A549 (cell line): Measurements from ENCODE around the gene NEK8.

Experiments used
- MAZ ChIP-seq: fragments of 150-350 bp; IDR thresholded peaks from 2 replicates; pipeline ENCODE4 v1.6.1; 2014; ENCODE audit warnings: antibody characterized with exemption, low read depth, low read length, borderline replicate concordance
- POLR2AphosphoS2 ChIP-seq: conservative IDR thresholded peaks from 2 replicates; pipeline ENCODE4 v1.6.1; 2012; ENCODE audit warnings: low read length, improper control_type of control experiment, inconsistent platforms
- TF ChIP-seq, protein P1 (sequence below): fragments of >200 bp; sonication (Bioruptor Twin); formaldehyde crosslinking; IDR thresholded peaks from 3 replicates; pipeline ENCODE4 v1.5.1; 2016

DNA sequence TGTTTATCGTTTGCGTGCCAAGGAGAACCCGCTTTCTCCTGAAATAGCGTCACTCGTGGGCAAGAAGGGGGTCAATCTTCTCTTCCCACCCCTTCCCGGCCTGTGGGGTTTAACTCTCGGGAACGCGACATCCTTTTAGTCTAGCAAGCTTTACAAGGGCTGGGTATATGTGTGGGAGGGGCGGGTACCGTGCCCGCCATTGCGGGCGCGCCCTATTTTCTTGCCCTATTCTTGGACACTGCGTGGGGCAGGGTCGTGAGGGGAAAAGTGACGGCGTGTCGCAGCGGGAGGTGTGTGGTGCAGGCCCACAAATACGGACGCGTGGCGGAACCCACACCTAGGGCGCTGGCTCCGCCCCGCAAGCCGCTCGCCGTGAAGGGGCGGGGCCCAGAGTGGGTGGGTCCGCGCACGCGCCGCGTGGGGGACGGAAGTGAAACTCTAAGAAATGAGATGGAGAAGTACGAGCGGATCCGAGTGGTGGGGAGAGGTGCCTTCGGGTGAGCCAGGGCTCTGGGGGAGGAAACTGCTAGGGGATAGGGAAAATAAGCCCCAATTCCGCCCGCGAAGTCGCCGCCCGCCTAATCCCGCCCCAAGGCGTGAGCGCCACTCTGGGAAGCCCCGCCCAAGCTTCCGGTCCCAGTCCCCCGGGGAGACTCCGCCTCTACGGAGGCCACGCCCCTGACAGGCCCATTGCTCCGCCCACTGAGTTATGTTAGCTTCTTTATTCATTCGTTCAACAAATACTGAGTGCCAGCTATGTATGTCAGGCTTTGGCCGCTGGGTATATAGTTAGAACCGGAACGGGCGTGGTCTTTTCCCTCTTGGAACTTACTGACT, at the start of gene NEK8:
- no peak for TF ChIP-seq MAZ
- no peak for TF ChIP-seq POLR2AphosphoS2
- TF ChIP-seq, protein P1, sequence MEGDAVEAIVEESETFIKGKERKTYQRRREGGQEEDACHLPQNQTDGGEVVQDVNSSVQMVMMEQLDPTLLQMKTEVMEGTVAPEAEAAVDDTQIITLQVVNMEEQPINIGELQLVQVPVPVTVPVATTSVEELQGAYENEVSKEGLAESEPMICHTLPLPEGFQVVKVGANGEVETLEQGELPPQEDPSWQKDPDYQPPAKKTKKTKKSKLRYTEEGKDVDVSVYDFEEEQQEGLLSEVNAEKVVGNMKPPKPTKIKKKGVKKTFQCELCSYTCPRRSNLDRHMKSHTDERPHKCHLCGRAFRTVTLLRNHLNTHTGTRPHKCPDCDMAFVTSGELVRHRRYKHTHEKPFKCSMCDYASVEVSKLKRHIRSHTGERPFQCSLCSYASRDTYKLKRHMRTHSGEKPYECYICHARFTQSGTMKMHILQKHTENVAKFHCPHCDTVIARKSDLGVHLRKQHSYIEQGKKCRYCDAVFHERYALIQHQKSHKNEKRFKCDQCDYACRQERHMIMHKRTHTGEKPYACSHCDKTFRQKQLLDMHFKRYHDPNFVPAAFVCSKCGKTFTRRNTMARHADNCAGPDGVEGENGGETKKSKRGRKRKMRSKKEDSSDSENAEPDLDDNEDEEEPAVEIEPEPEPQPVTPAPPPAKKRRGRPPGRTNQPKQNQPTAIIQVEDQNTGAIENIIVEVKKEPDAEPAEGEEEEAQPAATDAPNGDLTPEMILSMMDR, result no peak
